ENCODE results near the gene CD27.
"Not testable (repeated sequence)": the region's sequence is repeated elsewhere in the genome, so short reads cannot be mapped to it uniquely, and the experiment has no call there.

DNA sequence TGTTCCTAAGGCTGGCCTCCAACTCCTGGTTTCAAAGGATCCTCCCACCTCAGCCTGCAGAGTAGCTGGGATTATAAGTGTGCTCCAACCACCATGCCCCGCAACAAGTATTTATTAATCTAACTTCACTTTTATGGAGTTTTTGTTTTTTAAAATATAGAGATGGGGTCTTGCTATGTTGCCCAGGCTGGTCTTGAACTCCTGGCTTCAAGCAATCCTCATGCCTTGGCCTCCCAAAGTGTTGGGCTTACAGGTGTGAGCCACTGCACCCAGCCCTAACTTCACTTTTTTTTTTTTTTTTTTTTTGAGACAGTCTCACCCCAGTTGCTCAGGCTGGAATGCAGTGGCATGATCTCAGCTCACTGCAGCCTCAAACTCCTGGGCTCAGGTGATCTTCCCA lies 45.9 kb downstream of the CD27 start:
- TF ChIP-seq, protein P1, sequence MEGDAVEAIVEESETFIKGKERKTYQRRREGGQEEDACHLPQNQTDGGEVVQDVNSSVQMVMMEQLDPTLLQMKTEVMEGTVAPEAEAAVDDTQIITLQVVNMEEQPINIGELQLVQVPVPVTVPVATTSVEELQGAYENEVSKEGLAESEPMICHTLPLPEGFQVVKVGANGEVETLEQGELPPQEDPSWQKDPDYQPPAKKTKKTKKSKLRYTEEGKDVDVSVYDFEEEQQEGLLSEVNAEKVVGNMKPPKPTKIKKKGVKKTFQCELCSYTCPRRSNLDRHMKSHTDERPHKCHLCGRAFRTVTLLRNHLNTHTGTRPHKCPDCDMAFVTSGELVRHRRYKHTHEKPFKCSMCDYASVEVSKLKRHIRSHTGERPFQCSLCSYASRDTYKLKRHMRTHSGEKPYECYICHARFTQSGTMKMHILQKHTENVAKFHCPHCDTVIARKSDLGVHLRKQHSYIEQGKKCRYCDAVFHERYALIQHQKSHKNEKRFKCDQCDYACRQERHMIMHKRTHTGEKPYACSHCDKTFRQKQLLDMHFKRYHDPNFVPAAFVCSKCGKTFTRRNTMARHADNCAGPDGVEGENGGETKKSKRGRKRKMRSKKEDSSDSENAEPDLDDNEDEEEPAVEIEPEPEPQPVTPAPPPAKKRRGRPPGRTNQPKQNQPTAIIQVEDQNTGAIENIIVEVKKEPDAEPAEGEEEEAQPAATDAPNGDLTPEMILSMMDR (IDR thresholded peaks at IDR 0.05), result not testable (repeated sequence)
- TF ChIP-seq POLR2AphosphoS5 (IDR thresholded peaks at IDR 0.05; ENCODE audit: low read depth, low read length), result not testable (repeated sequence)
